ENCODE data around the gene OGDHL.

DNA sequence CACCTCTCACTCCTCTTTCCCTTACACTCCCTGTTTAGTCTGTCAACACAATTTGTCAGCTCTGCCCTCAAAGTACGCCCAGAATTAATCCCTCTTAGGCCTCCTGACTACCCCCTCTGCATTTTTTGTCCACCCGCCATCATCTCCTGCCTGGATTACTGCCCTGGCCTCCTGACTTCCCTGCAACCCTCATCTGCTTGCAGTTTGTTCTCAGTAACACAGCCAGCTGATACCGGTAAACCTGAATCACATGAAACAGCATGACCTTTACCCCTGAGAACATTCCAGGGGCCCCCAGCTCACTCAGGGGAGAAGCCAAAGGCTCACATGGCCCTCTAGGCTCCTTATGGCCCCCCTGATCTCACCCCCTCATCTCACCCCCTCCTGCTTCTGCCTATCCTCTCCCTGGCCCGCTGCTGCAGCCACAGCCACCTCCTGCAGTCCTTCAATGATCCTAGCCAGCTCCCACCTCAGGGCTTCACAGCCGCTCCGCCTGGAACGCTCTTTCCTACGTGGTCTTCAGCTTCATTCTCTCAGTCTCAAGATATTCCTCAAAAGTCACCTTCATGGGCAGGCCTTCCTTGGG, 73.8 kb downstream of the OGDHL start:
- TF ChIP-seq POLR2AphosphoS5 (IDR thresholded peaks at IDR 0.05; ENCODE audit: low read depth, low read length) (no peak), POLR2A (IDR thresholded peaks at IDR 0.05; ENCODE audit: low read depth, low read length) (no peak), TAF1 (IDR thresholded peaks at IDR 0.05; ENCODE audit: borderline replicate concordance, low read depth, low read length) (no peak)
